OCI-LY1 (cell line): ENCODE results near the gene INKA1.

Experiments
- H2AFZ ChIP-seq: fragments of 200-600 bp; sonication (generic), shearing (Covaris generic); 2 replicates; pipeline ENCODE4 v1.6.0; 2014; ENCODE audit warnings: antibody characterized with exemption, mild to moderate bottlenecking, low read length
- H3F3A ChIP-seq: fragments of 200-600 bp; sonication (generic), shearing (Covaris generic); 2 replicates; pipeline ENCODE4 v1.6.0; 2014; ENCODE audit warnings: mild to moderate bottlenecking, antibody characterized with exemption, low read length, moderate library complexity; ENCODE audit not compliant: insufficient read depth
- H3K27ac ChIP-seq: fragments of 200-600 bp; sonication (generic); 2 replicates; pipeline ENCODE4 v1.5.1; 2014; ENCODE audit warnings: low read length, mixed run types, mild to moderate bottlenecking, low read depth; ENCODE audit not compliant: poor library complexity, severe bottlenecking
- H3K27me3 ChIP-seq: fragments of 200-600 bp; sonication (generic); 2 replicates; pipeline ENCODE4 v1.6.0; 2014; ENCODE audit warnings: antibody characterized with exemption, mild to moderate bottlenecking, low read length, moderate library complexity; ENCODE audit not compliant: insufficient read depth
- H3K36me3 ChIP-seq: fragments of 200-600 bp; sonication (generic); 2 replicates; pipeline ENCODE4 v1.6.1; 2014; ENCODE audit warnings: mild to moderate bottlenecking, antibody characterized with exemption, low read length, moderate library complexity, mixed read lengths; ENCODE audit not compliant: insufficient read depth
- H3K4me1 ChIP-seq: fragments of 200-600 bp; sonication (generic); 2 replicates; pipeline ENCODE4 v1.5.1; 2014; ENCODE audit warnings: mild to moderate bottlenecking, low read length, moderate library complexity; ENCODE audit not compliant: insufficient read depth, severe bottlenecking
- H3K4me2 ChIP-seq: fragments of 200-600 bp; sonication (generic), shearing (Covaris generic); 2 replicates; pipeline ENCODE4 v1.6.1; 2014; ENCODE audit warnings: low read length
- H3K4me3 ChIP-seq: fragments of 200-600 bp; sonication (generic); 2 replicates; pipeline ENCODE4 v1.5.1; 2014; ENCODE audit warnings: low read length, low read depth, mild to moderate bottlenecking, mixed read lengths; ENCODE audit not compliant: poor library complexity, severe bottlenecking
- H3K79me2 ChIP-seq: fragments of 200-600 bp; shearing (Covaris generic); 2 replicates; pipeline ENCODE4 v1.6.1; 2016; ENCODE audit warnings: mixed run types, low read length, mixed read lengths; ENCODE audit not compliant: insufficient read depth
- H3K9ac ChIP-seq: fragments of 200-600 bp; sonication (generic), shearing (Covaris generic); 2 replicates; pipeline ENCODE4 v1.6.1; 2014; ENCODE audit warnings: mild to moderate bottlenecking, low read length, mixed read lengths
- H3K9me2 ChIP-seq: fragments of 200-600 bp; sonication (generic), shearing (Covaris generic); 2 replicates; pipeline ENCODE4 v1.6.1; 2014; ENCODE audit warnings: low read depth, mild to moderate bottlenecking, low read length, mixed read lengths
- H3K9me3 ChIP-seq: fragments of 200-600 bp; shearing (Covaris generic); 2 replicates; pipeline ENCODE4 v1.6.1; 2014; ENCODE audit warnings: low read length, mixed read lengths
- H4K20me1 ChIP-seq: fragments of 200-600 bp; sonication (generic), shearing (Covaris generic); 2 replicates; pipeline ENCODE4 v1.6.0; 2016; ENCODE audit warnings: mild to moderate bottlenecking, low read length; ENCODE audit not compliant: insufficient read depth
- EZH2 ChIP-seq: fragments of 200-600 bp; sonication (generic), shearing (Covaris generic); IDR thresholded peaks from 2 replicates; pipeline ENCODE4 v1.8.0; 2017; ENCODE audit warnings: borderline replicate concordance, mixed run types, mild to moderate bottlenecking, antibody characterized with exemption, low read length, moderate library complexity, mixed read lengths
- TF ChIP-seq, protein P1 (sequence below): fragments of 200-600 bp; sonication (generic), shearing (Covaris generic); IDR thresholded peaks from 2 replicates; pipeline ENCODE4 v1.5.1; 2017; ENCODE audit warnings: mild to moderate bottlenecking, antibody characterized with exemption, low read length, moderate library complexity, mixed read lengths

INKA1 gene

DNA sequence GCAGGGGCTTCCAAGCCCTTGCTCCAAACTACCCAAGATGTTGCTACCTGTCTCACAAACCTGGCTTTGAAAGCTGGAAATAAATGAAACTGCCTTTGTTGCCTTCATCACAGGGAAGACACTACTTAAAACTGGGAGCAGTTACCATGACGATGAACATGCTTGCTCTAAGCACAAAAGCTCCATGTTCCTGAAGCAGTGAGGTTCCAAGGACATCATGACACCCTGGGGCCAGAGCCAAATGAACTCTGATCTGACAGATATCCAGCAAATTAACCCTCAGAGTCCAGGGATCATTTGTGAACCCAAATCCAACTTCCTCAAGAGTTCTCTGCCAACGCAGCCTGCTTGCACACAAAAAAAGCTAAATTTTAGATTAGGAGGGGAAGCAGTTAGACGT, 42.6 kb downstream of the INKA1 start:
- H3K4me3 ChIP-seq, result no peak overlapping the region
- no peaks in the 10 kb centered on the region for H3K79me2 ChIP-seq
- H3K4me2 ChIP-seq, result no peak overlapping the region
- H3K9me3 ChIP-seq, result no peaks in the 10 kb centered on the region
- no peak overlapping the region for H2AFZ ChIP-seq
- H3K36me3 ChIP-seq, result peaks cover 55% of the 10 kb centered on the region; the same call in 1 of the 2 replicates
- H3F3A ChIP-seq, result no peaks in the 10 kb centered on the region
- no peak for TF ChIP-seq EZH2
- TF ChIP-seq, protein P1, sequence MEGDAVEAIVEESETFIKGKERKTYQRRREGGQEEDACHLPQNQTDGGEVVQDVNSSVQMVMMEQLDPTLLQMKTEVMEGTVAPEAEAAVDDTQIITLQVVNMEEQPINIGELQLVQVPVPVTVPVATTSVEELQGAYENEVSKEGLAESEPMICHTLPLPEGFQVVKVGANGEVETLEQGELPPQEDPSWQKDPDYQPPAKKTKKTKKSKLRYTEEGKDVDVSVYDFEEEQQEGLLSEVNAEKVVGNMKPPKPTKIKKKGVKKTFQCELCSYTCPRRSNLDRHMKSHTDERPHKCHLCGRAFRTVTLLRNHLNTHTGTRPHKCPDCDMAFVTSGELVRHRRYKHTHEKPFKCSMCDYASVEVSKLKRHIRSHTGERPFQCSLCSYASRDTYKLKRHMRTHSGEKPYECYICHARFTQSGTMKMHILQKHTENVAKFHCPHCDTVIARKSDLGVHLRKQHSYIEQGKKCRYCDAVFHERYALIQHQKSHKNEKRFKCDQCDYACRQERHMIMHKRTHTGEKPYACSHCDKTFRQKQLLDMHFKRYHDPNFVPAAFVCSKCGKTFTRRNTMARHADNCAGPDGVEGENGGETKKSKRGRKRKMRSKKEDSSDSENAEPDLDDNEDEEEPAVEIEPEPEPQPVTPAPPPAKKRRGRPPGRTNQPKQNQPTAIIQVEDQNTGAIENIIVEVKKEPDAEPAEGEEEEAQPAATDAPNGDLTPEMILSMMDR, result no peak
- no peaks in the 10 kb centered on the region for H3K27me3 ChIP-seq
- H3K4me1 ChIP-seq, result no peaks in the 10 kb centered on the region
- H3K27ac ChIP-seq, result no peak overlapping the region
- H4K20me1 ChIP-seq, result no peaks in the 10 kb centered on the region
- H3K9ac ChIP-seq, result no peak overlapping the region
- H3K9me2 ChIP-seq, result no peaks in the 10 kb centered on the region
